ENCODE results near the gene GLDC. TPM values are rescaled to one million over a fixed set of nuclear protein-coding genes. Genes with fewer than 3 reads are reported as not detected.
"Not testable (repeated sequence)": the region's sequence is repeated elsewhere in the genome, so short reads cannot be mapped to it uniquely, and the experiment has no call there.

Gene GLDC
- total and polyA plus RNA-seq, 4 donors, result 0.10 to 1.5 (median 0.74) TPM

GRCh38 chr9:6545017-6545691, 100.4 kb downstream of the GLDC start:
- ATAC-seq (ENCODE audit: insufficient read depth, low FRiP score) (no peak), DNase-seq (no peak)
- Histone ChIP-seq H3K9me3 (ENCODE audit: control insufficient read depth in 4 of 4, insufficient read depth in 3 of 4, low read length in 3 of 4) (peaks cover 0 to 2% (median 0%) of the 10 kb centered on the region in 4 donors), H3K27me3 (ENCODE audit: control insufficient read depth in 3 of 3, insufficient read depth in 3 of 3, low read length in 2 of 3) (no peaks in the 10 kb centered on the region), H3K4me3 (no peak overlapping the region), H3K4me1 (ENCODE audit: control insufficient read depth in 5 of 5, insufficient read depth in 5 of 5, low read length in 5 of 5) (no peaks in the 10 kb centered on the region), H3K27ac (ENCODE audit: low read depth in 1 of 2, low read length in 1 of 2) (no peak overlapping the region), H3K9ac (ENCODE audit: insufficient read depth in 1 of 2, low read length in 2 of 2) (no peak overlapping the region), H3K36me3 (ENCODE audit: control insufficient read depth in 4 of 4, insufficient read depth in 4 of 4, low read length in 4 of 4) (no peaks in the 10 kb centered on the region)
- WGBS, 2 donors, result 86 to 95% methylated on average over 8 of the region's 8 CpGs
- TF ChIP-seq, protein P1, sequence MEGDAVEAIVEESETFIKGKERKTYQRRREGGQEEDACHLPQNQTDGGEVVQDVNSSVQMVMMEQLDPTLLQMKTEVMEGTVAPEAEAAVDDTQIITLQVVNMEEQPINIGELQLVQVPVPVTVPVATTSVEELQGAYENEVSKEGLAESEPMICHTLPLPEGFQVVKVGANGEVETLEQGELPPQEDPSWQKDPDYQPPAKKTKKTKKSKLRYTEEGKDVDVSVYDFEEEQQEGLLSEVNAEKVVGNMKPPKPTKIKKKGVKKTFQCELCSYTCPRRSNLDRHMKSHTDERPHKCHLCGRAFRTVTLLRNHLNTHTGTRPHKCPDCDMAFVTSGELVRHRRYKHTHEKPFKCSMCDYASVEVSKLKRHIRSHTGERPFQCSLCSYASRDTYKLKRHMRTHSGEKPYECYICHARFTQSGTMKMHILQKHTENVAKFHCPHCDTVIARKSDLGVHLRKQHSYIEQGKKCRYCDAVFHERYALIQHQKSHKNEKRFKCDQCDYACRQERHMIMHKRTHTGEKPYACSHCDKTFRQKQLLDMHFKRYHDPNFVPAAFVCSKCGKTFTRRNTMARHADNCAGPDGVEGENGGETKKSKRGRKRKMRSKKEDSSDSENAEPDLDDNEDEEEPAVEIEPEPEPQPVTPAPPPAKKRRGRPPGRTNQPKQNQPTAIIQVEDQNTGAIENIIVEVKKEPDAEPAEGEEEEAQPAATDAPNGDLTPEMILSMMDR (IDR thresholded peaks at IDR 0.05; ENCODE audit: control extremely low read depth, extremely low read depth), result no peak

- WGBS, 2 donors, result 68 to 69% methylated on average over 6 of the region's 6 CpGs
Observed at GRCh38 chr9:6543204-6543603, 102.3 kb downstream of the GLDC start.

GRCh38 chr9:6542617-6543016, 102.9 kb downstream of the GLDC start:
- H3K36me3 ChIP-seq (ENCODE audit: control insufficient read depth in 4 of 4, insufficient read depth in 4 of 4, low read length in 4 of 4); H3K27ac ChIP-seq (ENCODE audit: low read depth in 1 of 2, low read length in 1 of 2); ATAC-seq (ENCODE audit: insufficient read depth, low FRiP score); H3K4me3 ChIP-seq; H3K9me3 ChIP-seq (ENCODE audit: control insufficient read depth in 4 of 4, insufficient read depth in 3 of 4, low read length in 3 of 4); DNase-seq; H3K27me3 ChIP-seq (ENCODE audit: control insufficient read depth in 3 of 3, insufficient read depth in 3 of 3, low read length in 2 of 3); H3K4me1 ChIP-seq (ENCODE audit: control insufficient read depth in 5 of 5, insufficient read depth in 5 of 5, low read length in 5 of 5); H3K9ac ChIP-seq (ENCODE audit: insufficient read depth in 1 of 2, low read length in 2 of 2): not testable (repeated sequence)
- WGBS, 2 donors, result 87 to 93% methylated on average over 5 of the region's 5 CpGs

More at GRCh38 chr9:6543204-6543603, 102.3 kb downstream of the GLDC start:
- Histone ChIP-seq H3K27me3 (ENCODE audit: control insufficient read depth in 3 of 3, insufficient read depth in 3 of 3, low read length in 2 of 3) (no peaks in the 10 kb centered on the region), H3K4me3 (no peak overlapping the region), H3K36me3 (ENCODE audit: control insufficient read depth in 4 of 4, insufficient read depth in 4 of 4, low read length in 4 of 4) (no peaks in the 10 kb centered on the region), H3K4me1 (ENCODE audit: control insufficient read depth in 5 of 5, insufficient read depth in 5 of 5, low read length in 5 of 5) (no peaks in the 10 kb centered on the region), H3K9me3 (ENCODE audit: control insufficient read depth in 4 of 4, insufficient read depth in 3 of 4, low read length in 3 of 4) (no peaks in the 10 kb centered on the region), H3K9ac (ENCODE audit: insufficient read depth in 1 of 2, low read length in 2 of 2) (no peak overlapping the region), H3K27ac (ENCODE audit: low read depth in 1 of 2, low read length in 1 of 2) (no peak overlapping the region)
- ATAC-seq (ENCODE audit: insufficient read depth, low FRiP score), result no peak
- TF ChIP-seq, protein P1 (IDR thresholded peaks at IDR 0.05; ENCODE audit: control extremely low read depth, extremely low read depth), result no peak
- DNase-seq, result no peak

DNA sequence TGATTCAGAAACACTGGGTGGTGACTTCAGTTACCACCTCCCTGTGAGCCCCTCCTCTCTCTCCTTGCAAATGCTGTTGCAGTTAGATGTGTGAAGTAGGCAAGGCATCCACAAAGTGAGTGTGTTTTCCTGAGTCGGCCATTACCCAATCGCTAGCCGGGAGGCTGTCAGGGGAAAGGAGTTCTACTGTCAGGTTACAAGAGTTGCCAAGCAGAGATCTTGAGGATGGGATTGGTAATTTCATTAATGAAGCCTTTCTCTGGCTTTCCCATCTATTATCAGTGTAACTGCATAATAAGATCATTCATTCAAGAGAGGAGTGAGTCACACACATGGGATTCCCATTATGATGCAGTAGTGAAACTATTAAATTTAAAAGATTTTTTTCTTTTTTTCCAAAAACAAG, 106.9 kb downstream of the GLDC start:
- Histone ChIP-seq H3K27me3 (ENCODE audit: control insufficient read depth in 3 of 3, insufficient read depth in 3 of 3, low read length in 2 of 3) (no peaks in the 10 kb centered on the region), H3K27ac (ENCODE audit: low read depth in 1 of 2, low read length in 1 of 2) (no peak overlapping the region), H3K4me1 (ENCODE audit: control insufficient read depth in 5 of 5, insufficient read depth in 5 of 5, low read length in 5 of 5) (no peaks in the 10 kb centered on the region), H3K4me3 (no peak overlapping the region), H3K9me3 (ENCODE audit: control insufficient read depth in 4 of 4, insufficient read depth in 3 of 4, low read length in 3 of 4) (peaks cover 0 to 3% (median 0%) of the 10 kb centered on the region in 4 donors), H3K36me3 (ENCODE audit: control insufficient read depth in 4 of 4, insufficient read depth in 4 of 4, low read length in 4 of 4) (no peaks in the 10 kb centered on the region), H3K9ac (ENCODE audit: insufficient read depth in 1 of 2, low read length in 2 of 2) (no peak overlapping the region)
- TF ChIP-seq, protein P1 (IDR thresholded peaks at IDR 0.05; ENCODE audit: control extremely low read depth, extremely low read depth), result no peak
- WGBS, 2 donors, result 68 to 79% methylated on average over 3 of the region's 3 CpGs
- ATAC-seq (ENCODE audit: insufficient read depth, low FRiP score), result no peak
- no peak for DNase-seq
